ENCODE measurements around the gene FLCN.

GRCh38 chr17:17204041-17204591 lies 32.9 kb downstream of the FLCN start:
- TF ChIP-seq, protein P1, sequence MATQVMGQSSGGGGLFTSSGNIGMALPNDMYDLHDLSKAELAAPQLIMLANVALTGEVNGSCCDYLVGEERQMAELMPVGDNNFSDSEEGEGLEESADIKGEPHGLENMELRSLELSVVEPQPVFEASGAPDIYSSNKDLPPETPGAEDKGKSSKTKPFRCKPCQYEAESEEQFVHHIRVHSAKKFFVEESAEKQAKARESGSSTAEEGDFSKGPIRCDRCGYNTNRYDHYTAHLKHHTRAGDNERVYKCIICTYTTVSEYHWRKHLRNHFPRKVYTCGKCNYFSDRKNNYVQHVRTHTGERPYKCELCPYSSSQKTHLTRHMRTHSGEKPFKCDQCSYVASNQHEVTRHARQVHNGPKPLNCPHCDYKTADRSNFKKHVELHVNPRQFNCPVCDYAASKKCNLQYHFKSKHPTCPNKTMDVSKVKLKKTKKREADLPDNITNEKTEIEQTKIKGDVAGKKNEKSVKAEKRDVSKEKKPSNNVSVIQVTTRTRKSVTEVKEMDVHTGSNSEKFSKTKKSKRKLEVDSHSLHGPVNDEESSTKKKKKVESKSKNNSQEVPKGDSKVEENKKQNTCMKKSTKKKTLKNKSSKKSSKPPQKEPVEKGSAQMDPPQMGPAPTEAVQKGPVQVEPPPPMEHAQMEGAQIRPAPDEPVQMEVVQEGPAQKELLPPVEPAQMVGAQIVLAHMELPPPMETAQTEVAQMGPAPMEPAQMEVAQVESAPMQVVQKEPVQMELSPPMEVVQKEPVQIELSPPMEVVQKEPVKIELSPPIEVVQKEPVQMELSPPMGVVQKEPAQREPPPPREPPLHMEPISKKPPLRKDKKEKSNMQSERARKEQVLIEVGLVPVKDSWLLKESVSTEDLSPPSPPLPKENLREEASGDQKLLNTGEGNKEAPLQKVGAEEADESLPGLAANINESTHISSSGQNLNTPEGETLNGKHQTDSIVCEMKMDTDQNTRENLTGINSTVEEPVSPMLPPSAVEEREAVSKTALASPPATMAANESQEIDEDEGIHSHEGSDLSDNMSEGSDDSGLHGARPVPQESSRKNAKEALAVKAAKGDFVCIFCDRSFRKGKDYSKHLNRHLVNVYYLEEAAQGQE (IDR thresholded peaks at IDR 0.05; ENCODE audit: insufficient read depth in 1 of 2, low read depth in 2 of 2, low read length in 1 of 2): no peak
- TF ChIP-seq CTCF (IDR thresholded peaks at IDR 0.05) (no peak), POLR2AphosphoS5 (IDR thresholded peaks at IDR 0.05; ENCODE audit: low read depth, low read length) (no peak), TCF7L2 (IDR thresholded peaks at IDR 0.05; ENCODE audit: low read depth, low read length) (no peak)

All from Panc1 (cell line).